ENCODE measurements around the gene ERCC6.

Gene ERCC6

DNA sequence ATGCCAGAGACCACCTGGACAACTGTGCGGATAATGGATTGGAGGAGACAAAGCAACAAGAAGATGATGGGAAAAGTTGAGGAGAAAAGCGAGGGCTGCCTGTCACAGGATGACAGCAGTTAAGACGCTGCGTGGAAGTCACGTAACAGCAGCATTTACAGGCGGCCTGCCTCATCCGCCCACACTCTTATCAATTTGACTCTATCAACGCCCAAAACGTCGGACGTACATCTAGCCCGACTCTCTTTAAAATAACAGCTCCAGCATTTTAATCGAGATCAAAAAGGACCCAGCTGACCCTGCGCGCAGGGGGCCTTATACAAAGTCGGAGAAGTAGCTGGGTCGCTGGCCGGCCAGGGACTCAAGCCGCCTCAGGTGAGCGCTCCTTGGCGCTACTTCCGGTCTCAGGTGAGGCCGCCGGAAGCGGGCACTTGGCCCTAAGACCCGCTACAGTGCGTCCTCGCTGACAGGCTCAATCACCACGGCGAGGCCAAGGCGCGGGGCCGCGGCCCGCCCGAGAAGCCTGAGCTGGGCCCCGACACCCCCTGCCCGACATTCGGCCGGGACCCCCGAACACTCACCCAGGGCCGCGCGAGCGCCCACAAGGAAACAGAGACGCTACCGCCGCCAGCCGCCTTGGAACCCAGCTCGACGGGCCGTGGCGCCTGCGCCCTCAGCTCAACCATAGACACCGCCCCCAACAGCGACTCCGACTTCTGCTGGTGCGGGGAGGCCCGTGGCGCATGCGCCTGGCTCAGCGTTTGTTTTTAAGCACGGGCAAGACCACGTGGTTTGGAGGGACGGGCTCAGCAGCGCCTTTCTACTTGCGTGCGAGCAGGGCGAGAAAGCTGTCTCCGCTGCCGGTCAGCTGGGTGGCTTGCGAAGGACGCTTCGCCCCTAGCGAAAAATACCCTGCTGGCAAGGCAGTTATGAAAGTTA is at the start of gene ERCC6:
ERCC6 (minus strand) TSS at position 741 of the 939 bp plus-strand sequence.
- peak; percentile 95 for DNase-seq

DNA sequence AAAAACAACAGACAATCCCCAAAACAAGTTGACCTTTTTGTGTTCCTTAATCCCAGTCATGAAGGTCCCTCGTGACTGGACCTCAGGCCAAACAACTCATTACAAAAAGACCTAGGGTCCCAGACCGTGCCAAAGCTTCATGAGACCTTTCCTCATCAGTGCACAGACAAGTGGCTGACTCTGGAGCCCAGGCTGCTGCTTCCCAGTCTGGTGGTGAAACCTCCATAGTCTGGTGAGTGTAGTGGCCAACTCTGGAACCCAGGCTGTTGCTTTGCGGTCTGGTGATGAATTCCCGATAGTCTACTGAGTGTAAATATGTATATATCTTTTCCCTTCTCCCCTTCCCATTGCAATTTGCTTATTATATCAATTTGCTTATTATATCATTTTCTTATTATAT is 49.1 kb upstream of the ERCC6 start:
- DNase-seq = no peak

- no peak for DNase-seq
These were observed 46.5 kb upstream of the ERCC6 start for GRCh38 chr10:49585387-49585786.

GRCh38 chr10:49579621-49580020 is 40.7 kb upstream of the ERCC6 start:
- DNase-seq = peak; percentile 14

DNA sequence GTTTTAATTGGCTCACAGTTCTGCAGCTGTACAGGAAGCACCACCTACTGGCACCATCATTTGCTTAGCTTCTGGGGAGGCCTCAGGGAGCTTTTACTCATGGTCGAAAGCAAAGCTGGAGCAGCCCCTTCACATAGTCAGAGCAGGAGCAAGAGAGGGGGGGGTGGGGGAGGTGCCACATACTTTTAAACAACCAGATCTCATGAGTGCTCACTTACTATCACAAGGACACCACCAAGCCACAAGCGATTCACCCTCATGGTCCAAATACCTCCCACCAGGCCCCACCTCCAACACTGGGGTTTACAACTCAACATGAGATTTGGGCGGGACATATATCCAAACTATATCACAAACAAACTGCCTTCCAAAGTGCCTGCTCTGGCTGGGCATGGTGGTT is 39.5 kb upstream of the ERCC6 start:
- DNase-seq = no peak

GRCh38 chr10:49577182-49577925 is 38.4 kb upstream of the ERCC6 start:
- DNase-seq = no peak

- no peak for DNase-seq
These were observed 36.7 kb upstream of the ERCC6 start for GRCh38 chr10:49575489-49576072.

DNA sequence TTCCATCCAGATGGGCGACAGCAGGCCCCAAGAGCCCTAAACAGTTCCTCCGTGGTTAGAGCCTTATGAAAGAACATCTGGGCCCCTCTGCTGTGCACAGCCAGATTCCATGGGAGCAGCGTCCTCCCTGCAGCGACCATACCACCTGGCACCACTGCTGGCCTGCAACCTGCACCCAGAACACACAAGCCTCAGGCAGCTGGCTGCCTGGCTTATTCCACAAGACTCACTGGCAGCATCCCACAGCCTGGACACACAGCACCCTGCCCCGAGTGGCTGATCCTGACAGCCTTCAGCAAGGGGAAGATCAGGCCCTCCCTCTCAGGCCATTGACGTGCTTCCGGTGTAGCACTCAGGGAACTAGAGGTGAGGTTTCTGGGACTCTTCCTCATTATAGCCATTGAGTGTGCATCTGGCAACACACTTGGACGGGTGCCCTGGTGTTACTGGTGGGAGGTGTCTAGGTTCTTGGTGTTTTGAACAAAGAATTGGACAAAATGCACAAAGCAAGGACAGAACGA is 33.7 kb upstream of the ERCC6 start:
- no peak for DNase-seq

DNA sequence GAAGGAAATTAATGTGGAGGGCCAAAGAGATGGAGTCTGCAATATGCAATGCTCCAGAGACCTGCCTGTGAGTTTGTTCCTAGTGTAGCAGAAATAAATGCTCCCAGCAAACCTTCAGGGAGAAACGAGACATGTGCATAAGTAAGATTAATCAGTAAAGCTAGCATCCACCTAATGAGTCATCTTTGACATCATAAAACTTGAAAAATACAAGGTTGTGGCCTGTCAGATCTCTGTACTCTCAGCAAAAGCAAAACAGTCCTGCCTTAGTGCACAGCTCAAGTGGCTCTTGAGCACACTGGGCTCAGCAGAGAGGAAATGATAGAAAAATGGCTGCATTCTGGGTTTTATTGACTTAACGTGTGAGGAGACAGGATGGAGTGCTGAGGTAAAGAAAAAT is 32.5 kb upstream of the ERCC6 start:
- DNase-seq = no peak

DNA sequence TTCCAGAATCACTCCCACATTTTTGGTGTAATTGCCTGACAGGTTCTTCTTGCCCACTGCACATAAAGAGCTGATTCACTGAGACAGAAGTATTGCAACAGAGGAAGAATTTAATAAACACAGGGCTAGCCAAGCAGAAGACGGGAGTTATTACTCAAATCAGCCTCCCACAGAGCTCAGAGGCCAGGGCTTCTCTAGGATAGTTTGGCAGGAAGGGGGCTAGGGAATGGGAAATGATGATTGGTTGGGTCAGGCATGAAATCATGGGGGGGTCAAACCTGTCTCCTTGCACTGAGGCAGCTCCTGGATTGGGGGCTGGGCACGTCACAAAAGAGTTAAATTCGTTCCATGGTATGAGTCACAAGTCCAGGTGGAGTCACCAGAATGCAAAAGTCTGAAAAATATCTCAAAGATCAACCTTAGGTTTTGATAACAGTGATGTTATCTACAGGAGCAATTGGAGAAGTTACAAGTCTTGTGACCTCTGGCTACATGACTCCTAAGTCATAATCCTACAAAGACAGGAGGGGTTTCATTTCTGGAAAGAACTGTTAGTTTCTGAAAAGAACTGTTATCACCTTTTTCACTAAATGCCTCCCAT is 30.2 kb upstream of the ERCC6 start:
- no peak for DNase-seq

DNA sequence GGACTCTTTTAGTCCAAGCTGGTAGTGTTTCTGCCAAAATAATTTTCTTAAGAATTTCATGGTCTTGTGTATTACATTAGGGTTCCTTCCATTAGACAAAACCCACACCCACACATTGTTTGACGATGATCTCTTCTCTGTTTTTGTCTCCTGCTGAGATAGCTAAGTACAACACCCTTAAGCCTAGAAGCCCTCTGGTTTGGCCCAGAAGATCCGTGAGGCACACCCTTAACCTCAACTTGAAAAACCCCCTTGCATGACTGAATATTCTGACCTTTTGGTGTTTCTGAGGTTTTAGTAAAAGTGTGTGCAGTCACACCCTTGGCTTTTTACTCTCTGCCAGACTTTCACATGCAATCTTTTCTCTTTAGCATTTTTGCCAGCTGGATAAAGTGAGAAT is 29.3 kb upstream of the ERCC6 start:
- peak; percentile 14 for DNase-seq

DNA sequence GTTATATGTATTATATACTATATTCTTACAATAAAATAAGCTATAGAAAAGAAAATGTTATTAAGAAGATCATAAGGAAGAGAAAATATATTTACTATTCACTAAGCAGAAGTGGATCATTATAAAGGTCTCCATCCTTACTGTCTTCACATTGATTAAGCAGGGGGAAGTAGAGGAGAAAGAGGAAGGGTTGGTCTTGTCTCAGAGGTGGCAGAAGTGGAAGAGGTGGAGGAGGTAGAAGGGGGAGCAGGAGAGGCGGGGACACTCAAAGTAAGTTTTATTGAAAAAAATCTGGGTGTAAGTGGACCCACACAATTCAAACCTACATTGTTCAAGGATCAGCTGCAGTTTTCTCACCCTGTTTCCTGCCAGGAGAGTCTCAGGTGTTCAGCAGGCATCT is 28.9 kb upstream of the ERCC6 start:
- no peak for DNase-seq

GRCh38 chr10:49564461-49565009 is 25.6 kb upstream of the ERCC6 start:
- DNase-seq = no peak

- peak; percentile 44 for DNase-seq
These were observed 24.0 kb upstream of the ERCC6 start for GRCh38 chr10:49562893-49563292.

- no peak for DNase-seq
These were observed 21.6 kb upstream of the ERCC6 start for GRCh38 chr10:49560526-49560925.

- no peak for DNase-seq
These were observed 20.6 kb upstream of the ERCC6 start for GRCh38 chr10:49559476-49559875.

GRCh38 chr10:49558190-49558589 is 19.3 kb upstream of the ERCC6 start:
- DNase-seq = no peak

GRCh38 chr10:49557681-49558080 is 18.8 kb upstream of the ERCC6 start:
- DNase-seq = no peak

DNA sequence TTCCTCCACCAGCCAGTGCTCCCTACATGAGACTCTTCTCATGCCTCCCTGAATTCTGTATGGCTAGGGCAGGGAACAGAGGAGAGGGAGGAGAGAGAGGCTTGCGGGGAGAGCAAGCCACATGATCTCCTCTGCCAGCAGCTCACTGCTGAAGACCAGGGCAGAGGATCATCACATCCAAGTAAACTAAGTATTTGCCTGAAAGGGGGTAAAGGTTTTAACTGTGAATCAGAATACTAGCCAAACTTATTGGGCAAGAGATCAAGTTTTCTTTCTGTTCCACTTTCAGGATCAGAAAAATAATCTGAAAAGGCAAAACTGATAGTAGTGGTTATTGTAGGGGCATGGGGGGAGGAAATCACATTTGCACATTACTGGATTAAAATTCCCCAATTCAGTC is 17.8 kb upstream of the ERCC6 start:
- DNase-seq = no peak

GRCh38 chr10:49552277-49552676 is 13.4 kb upstream of the ERCC6 start:
- DNase-seq = peak; percentile 65

DNA sequence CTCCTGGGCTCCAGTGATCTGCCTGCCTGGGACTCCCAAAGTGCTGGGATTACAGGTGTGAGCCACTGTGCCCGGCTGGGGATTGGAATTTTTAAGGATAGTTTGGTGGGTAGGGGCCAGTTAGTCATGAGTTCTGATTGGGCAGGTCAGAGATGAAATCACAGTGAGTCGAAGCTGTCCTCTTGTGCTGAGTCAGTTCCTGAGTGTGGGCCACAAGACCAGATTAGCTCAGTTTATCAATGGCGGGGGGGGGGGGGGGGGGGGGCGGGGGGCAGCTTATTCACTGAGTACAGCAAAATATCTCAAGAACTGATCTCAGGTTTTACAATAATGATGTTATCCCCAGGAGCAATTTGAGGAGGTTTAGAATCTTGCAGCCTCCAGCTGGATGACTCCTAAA is 11.6 kb upstream of the ERCC6 start:
- peak; percentile 64 for DNase-seq

GRCh38 chr10:49549640-49550346 is 10.9 kb upstream of the ERCC6 start:
- no peak for DNase-seq

All from fibroblast of skin of right quadriceps (primary cell).